ENCODE results near the gene CENPX. TPM values are rescaled to one million over a fixed set of nuclear protein-coding genes. Genes with fewer than 3 reads are reported as not detected.

Gene CENPX
- total and polyA plus RNA-seq, 2 of the 13 experiments (the other 11 are each of a cell fraction or from before 2014, with no cell fraction given) = 92.7 to 170 TPM

GRCh38 chr17:82055965-82056728, 33.5 kb upstream of the CENPX start (continued):
- no peak for TF ChIP-seq ARID3A (IDR thresholded peaks at IDR 0.05; ENCODE audit: low read depth, low read length)
- 0 out of 2 replicates have a peak, but pooled peaks have one; percentile 1 for TF ChIP-seq ZBTB42 (CRISPR knock-in tag; IDR thresholded peaks at IDR 0.05)
- no peak for TF ChIP-seq POGZ (CRISPR knock-in tag; IDR thresholded peaks at IDR 0.05)
- no peak for TF ChIP-seq REXO4 (CRISPR knock-in tag; IDR thresholded peaks at IDR 0.05; ENCODE audit: borderline replicate concordance)
- no peak for TF ChIP-seq U2AF2 (IDR thresholded peaks at IDR 0.05; ENCODE audit: low read depth, low read length)
- 0 out of 2 replicates have a peak, but pooled peaks have one; percentile 29 for TF ChIP-seq ATF7-NPFF (CRISPR knock-in tag; IDR thresholded peaks at IDR 0.05; ENCODE audit: low read depth)
- TF ChIP-seq RNF2 (conservative IDR thresholded peaks at IDR 0.05; ENCODE audit: low read depth) = no peak
- TF ChIP-seq HDAC1 (CRISPR knock-in tag; IDR thresholded peaks at IDR 0.05) = no peak
- TF ChIP-seq PAX8 (CRISPR knock-in tag; IDR thresholded peaks at IDR 0.05; ENCODE audit: borderline replicate concordance) = peak; percentile 19; the same call in 1 of the 2 replicates
- 0 out of 2 replicates have a peak, but pooled peaks have one; percentile 31 for TF ChIP-seq TOPORS (CRISPR knock-in tag; IDR thresholded peaks at IDR 0.05)
- TF ChIP-seq CREBL2 (CRISPR knock-in tag; IDR thresholded peaks at IDR 0.05; ENCODE audit: borderline replicate concordance) = no peak
- no peak for TF ChIP-seq MBD4 (IDR thresholded peaks at IDR 0.05; ENCODE audit: borderline replicate concordance, low read length)
- no peak for TF ChIP-seq ZNF44 (CRISPR knock-in tag; IDR thresholded peaks at IDR 0.05)

All from HepG2 (cell line).